Prostate gland (tissue), 2 donors: ENCODE results near the gene CYP2C19.

Experiments used
- CTCF ChIP-seq, 4 experiments: fragments of 200-600 bp in 2 of 4; fragments of 450-650 bp in 2 of 4; sonication (generic) in 2 of 4; IDR thresholded peaks; 1 replicate in 3 of 4; 2 replicates in 1 of 4; pipeline ENCODE4 v1.5.1; 2016 to 2019; ENCODE audit warnings: antibody characterized with exemption in 4 of 4, mild to moderate bottlenecking in 2 of 4, moderate library complexity in 2 of 4
- POLR2A ChIP-seq: fragments of 450-650 bp; IDR thresholded peaks from one replicate; pipeline ENCODE4 v1.6.1; 2016; ENCODE audit warnings: antibody characterized with exemption, mild to moderate bottlenecking

GRCh38 chr10:94747137-94747536, 15.3 kb upstream of the CYP2C19 start:
- TF ChIP-seq CTCF (IDR thresholded peaks at IDR 0.05): no peak
- no peak for TF ChIP-seq POLR2A
